Spinal cord (tissue), 10 donors: ENCODE results near the gene AKT1. TPM values are rescaled to one million over a fixed set of nuclear protein-coding genes. Genes with fewer than 3 reads are reported as not detected.

ENCODE experiments used
- DNase-seq, 6 donors: peaks; one replicate each; pipeline versions ENCODE4 v3.0.0 to v3.0.0-alpha.2; 2013 to 2015; ENCODE audit warnings: low spot score in 6 of 6, low read depth in 4 of 6
- H3K27ac ChIP-seq: one replicate; pipeline ENCODE4 v1.5.1; 2013; ENCODE audit warnings: low read depth, low read length, control low read depth
- H3K27me3 ChIP-seq: one replicate; pipeline ENCODE4 v1.6.1; 2013; ENCODE audit warnings: low read length; ENCODE audit not compliant: control insufficient read depth, insufficient read depth
- H3K36me3 ChIP-seq: one replicate; pipeline ENCODE4 v1.6.1; 2013; ENCODE audit warnings: low read length; ENCODE audit not compliant: control insufficient read depth, insufficient read depth
- H3K4me1 ChIP-seq: one replicate; pipeline ENCODE4 v1.6.1; 2013; ENCODE audit warnings: low read length; ENCODE audit not compliant: control insufficient read depth, insufficient read depth
- H3K4me3 ChIP-seq: one replicate; pipeline ENCODE4 v1.5.1; 2013; ENCODE audit warnings: low read depth, low read length, control low read depth
- H3K9me3 ChIP-seq: one replicate; pipeline ENCODE4 v1.6.1; 2013; ENCODE audit warnings: low read length; ENCODE audit not compliant: control insufficient read depth, insufficient read depth
- WGBS: methylation state at CpG from one replicate; pipeline ENCODE4 v1.1.5; 2013; ENCODE audit warnings: missing lambda C conversion rate; ENCODE audit not compliant: insufficient coverage; 5-methylcytosine and 5-hydroxymethylcytosine counted together
- polyA plus RNA-seq, 2 donors: library from polyadenylated mRNA; unstranded; fragments of 120-200 nt; gene quantifications; one replicate each; pipeline ENCODE4 v1.2.1, GENCODE V29; 2013; ENCODE audit not compliant: insufficient read length in 2 of 2
- total RNA-seq, 2 donors: library from RNA; depleted of rRNA in 1 of 2; stranded (reverse); fragments of 120-200 nt in 1 of 2; fragments of >200 nt in 1 of 2; gene quantifications; one replicate each; pipeline versions ENCODE4 v1.2.3 to v1.2.4, GENCODE V29; 2013 to 2014
- donor health status: healthy.

Gene AKT1
- total and polyA plus RNA-seq, 4 donors, result 60.3 to 174 (median 152) TPM

DNA sequence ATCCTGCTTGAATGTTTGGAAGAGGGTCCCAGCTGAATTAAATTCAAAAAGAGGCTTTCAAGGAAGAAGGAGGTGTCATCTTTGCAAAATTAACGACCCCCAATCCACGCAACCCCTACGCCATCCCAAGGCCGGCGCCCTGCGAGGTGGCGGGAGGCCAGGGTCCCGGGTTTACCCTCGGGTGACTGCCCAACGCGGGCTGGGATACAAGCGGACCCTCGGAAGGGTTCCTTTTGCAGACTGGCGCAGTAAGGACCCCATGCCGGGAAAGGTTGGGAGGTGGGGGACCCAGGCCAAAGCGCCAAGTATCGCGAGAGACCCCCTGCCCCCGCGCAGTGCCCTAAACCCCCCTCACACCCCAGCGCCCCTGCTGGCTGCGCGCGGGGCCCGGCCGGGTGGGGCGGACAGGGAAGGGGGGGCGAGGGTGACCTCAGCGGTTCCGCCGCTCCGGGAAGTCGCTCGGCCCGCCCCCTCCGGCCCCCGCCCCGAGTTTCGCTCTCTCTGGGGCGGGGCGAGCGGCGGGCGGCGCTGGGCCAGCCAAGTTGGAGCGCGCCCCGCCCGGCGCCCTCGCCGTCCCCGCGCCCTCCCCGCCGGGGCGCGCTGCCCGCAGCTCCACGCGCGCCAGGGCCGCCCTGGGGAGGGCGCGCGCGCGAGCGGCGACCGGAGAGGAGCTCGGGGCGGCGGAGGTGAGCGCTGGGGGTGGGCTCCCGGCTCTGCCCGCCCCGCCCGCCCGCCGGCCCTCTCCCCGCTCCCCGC, 4.6 kb upstream of the AKT1 start:
- Histone ChIP-seq H3K27ac (peak overlapping the region; percentile 84), H3K27me3 (peaks cover 20% of the 10 kb centered on the region), H3K36me3 (peaks cover 13% of the 10 kb centered on the region), H3K4me1 (peaks cover 29% of the 10 kb centered on the region), H3K4me3 (peak overlapping the region; percentile 41), H3K9me3 (no peaks in the 10 kb centered on the region)
- WGBS, result under 1% methylated on average over 63 of the region's 83 CpGs
- DNase-seq, result peak in 1 of 6 donors; percentile 80

DNA sequence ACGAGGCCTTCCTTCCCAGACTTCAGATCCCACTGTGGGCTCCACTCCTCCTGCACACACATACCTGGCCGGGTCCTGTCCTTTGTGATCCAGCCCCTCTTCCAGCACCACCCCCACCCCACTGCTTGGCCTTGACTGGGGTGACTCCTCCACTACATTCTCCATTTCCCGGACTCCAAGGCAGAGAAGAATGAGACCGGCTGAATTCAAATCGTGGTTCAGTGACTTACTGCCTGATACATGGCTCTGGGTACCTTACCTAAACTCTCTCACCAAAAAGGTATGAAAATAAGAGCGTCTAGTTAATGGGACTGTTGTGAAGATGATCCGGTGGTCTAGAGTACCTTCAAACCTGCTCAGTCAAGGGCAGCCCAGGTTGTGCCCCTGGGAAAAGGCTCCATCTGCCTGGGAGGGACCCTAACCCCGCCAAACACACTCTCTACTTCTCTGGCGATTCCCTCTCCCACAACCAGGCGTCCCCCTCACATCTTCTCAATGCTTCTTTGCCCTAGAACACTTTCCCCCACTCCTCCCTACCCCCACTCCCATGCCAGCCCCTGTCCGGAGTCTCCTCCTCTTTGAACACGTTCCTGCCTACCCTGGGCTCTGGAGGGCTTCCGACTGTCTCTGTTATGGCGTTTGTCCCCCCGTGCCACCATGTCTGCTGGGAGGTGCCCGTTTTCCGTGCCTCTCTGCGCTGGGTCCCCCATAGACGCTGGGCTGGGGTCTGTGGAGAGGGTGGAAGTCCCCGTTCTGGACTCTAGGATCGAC, 3.9 kb upstream of the AKT1 start:
- H3K4me1 ChIP-seq, result peaks cover 34% of the 10 kb centered on the region
- peak overlapping the region; percentile 84 for H3K27ac ChIP-seq
- H3K4me3 ChIP-seq, result peak overlapping the region; percentile 41
- H3K27me3 ChIP-seq, result peaks cover 20% of the 10 kb centered on the region
- DNase-seq, result peak in 2 of 6 donors; percentile 60 to 71
- WGBS, result 13% methylated on average over 15 of the region's 21 CpGs
- peaks cover 13% of the 10 kb centered on the region for H3K36me3 ChIP-seq
- no peaks in the 10 kb centered on the region for H3K9me3 ChIP-seq

DNA sequence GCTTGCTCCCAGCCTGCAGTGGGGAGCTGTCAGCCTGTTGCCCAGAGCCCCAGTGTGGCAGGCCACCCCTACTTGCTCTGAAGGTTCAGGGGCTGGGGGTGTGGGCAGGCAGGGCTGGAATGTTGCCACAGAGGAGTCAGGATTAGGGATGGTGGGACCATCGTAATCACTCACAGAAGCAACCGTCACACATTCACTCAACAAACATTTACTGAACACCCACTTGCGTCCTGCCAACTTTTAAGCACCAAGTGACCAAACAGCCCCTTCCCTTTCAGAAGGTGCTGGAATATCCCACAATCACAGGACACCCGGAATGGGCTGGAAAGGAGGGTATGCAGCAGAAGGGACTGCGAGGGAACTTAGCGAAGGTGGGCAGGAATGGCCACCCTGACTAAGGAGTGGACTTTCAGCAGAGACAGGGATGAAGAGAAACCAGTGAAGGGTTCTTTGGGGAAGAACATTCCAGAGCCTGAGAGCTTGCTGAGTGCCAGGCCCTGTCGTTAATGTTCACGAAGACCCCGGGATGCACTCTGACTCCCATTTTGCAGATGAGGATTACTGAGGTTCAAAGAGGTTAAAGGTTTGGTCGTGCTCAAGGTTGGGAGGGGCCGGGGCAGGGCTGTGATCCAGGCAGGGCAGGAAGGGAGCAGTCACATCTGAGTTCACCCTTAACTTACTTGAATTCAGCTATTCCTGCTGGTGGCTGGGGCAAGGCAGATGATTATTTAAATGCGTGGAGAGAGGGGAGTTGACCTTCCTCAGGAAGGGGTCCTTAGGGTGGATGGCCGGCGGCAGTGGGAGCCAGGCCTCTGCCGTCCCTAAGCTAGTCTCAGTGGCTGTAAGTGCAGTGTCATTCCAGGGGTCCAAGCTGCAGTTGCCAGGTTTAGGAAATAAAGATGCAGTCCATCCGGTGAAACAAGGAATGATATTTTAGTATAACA, 3.0 kb upstream of the AKT1 start:
- DNase-seq, result no peak
- peaks cover 19% of the 10 kb centered on the region for H3K36me3 ChIP-seq
- H3K9me3 ChIP-seq, result no peaks in the 10 kb centered on the region
- peaks cover 42% of the 10 kb centered on the region for H3K4me1 ChIP-seq
- no peak overlapping the region for H3K27ac ChIP-seq
- H3K27me3 ChIP-seq, result peaks cover 20% of the 10 kb centered on the region
- H3K4me3 ChIP-seq, result no peak overlapping the region
- 70% methylated on average over 12 of the region's 16 CpGs for WGBS

DNA sequence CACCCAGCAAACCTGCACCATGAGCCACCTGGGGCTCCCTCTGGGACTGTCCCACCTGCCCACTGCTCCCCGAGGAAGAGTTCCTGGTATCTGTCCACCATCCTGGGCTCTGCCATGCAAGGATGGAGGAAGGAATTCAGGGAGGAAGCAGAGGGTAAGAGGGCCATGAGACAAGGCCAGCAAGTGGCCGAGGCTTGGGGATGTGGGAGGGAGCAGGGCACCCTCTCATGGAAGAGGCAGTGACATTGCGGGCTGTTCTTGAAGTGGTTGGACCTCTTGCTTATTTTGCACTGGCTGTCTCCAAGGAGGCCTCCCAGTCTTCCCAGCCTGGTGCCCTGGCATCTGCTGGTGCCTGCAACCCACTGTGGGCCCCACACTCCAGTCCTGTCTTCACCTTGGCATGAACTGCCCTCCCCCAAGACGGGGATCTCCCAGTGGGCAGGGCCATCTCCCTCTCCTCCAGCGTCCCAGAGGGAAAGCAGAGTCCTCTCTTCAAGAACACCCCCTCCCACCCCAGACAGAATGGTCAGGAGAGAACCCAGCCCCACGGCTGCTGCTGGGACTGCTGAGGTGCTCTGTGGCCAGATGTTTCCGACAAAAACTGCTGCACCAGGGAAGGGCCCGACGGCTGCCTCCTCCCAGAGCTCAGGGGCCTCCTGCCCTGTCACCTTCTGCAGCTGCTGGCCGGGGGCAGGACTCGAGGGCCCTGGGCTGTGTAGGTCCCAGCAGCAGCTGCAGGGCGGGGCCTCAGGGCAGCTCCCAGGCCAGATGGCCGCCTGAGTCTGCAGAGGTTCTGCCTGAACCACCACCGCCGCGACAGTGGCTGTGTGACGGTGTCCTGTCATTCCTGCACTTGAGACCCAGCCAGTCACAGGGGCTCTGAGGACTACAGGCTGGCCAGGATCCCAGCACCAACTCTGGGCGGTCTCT, 1.8 kb upstream of the AKT1 start:
- Histone ChIP-seq H3K9me3 (no peaks in the 10 kb centered on the region), H3K27ac (no peak overlapping the region), H3K4me1 (peaks cover 54% of the 10 kb centered on the region), H3K36me3 (peaks cover 27% of the 10 kb centered on the region), H3K4me3 (no peak overlapping the region), H3K27me3 (peaks cover 19% of the 10 kb centered on the region)
- no peak for DNase-seq
- WGBS, result 34% methylated on average over 17 of the region's 18 CpGs

DNA sequence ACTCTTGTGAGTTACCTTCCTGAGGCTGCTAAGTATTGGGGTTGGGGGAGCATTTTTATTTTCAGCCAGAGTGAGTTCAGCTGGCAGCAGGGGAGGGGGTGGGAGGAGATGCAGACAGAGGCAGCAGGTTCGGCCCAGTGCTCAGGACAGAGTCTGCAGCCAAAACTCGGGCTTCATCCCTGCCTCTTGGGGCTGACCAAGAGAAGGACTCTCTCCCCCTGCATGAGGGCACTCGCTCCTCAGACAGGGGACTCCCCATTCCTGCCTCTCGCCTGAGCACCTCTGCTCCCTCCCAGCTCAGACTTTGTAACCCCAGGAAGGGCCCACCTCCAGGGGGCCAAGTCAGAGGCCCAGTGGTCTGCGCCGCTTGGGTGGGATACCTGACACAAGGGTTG, 1.1 kb upstream of the AKT1 start:
- WGBS, result 76% methylated on average over 6 of the region's 6 CpGs
- no peak for DNase-seq
- Histone ChIP-seq H3K4me3 (no peak overlapping the region), H3K36me3 (peaks cover 27% of the 10 kb centered on the region), H3K27me3 (peaks cover 12% of the 10 kb centered on the region), H3K4me1 (peaks cover 58% of the 10 kb centered on the region), H3K9me3 (no peaks in the 10 kb centered on the region), H3K27ac (no peak overlapping the region)

DNA sequence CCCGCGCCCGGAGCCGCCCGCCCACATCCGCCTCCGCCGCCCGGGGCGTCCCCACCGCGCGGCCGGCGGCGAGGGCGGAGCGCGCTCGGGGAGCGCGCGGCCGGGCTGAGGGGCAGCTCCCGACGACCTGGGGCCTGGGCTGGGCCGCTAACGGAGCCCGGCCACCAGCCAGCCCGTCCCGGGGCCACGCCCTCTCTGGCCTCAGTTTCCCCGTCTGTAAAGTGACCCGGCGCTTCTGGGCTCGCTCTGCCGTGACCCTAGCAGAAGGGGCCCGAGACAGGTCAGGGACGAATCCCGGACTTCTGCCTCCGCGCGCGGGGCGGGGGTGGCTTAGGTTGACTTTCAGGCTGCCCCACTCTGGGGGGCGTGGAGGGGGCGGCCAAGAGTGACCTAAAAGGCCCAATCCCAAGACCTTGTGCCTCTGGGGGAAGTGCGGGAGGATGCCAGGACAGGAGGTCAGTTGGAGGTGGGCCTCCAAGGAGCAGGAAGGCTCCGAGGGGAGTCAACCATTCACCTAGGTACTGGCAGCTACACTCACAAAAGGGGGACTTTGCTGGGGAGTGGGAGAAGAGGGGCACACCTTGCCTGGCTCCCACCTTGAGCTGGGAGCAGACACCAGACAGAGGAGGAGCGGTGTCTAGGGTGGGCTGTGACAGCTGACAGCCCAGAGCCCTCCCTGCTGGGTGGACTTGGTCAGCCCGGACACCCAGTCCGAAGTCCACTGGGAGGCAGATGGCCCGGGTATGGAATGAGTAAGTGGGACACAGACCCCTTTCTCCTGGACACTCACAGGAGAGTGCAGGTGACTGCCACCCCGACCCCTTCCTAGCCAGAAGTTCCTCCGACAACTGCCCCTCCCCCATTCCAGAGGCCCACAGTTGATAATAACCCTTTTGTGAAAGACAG, 486 bp upstream of the AKT1 start:
- peak overlapping the region; percentile 39 for H3K4me3 ChIP-seq
- no peak overlapping the region for H3K27ac ChIP-seq
- peak in 2 of 6 donors; percentile 68 to 73 for DNase-seq
- H3K27me3 ChIP-seq, result peaks cover 6% of the 10 kb centered on the region
- peaks cover 52% of the 10 kb centered on the region for H3K4me1 ChIP-seq
- WGBS, result 5% methylated on average over 50 of the region's 55 CpGs
- no peaks in the 10 kb centered on the region for H3K9me3 ChIP-seq
- peaks cover 31% of the 10 kb centered on the region for H3K36me3 ChIP-seq

DNA sequence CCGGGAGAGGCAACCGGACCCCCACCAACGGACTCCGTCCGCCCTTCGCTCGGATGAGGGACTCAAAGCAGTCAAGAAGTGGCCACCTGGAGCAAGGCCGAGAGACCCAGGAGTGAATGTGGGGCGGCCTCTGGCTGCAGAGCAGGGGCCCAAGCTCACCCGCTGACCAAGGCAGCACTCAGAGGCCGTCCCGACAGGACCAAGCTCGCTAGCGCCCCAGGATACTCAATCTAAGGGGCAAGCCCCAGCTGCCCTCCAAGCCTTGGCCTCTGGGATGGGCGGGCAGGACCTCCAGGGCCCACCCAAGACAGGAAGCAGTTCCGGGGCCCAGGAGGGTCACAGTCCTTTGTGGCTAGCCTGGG, 936 bp downstream of the AKT1 start:
- Histone ChIP-seq H3K4me3 (peak overlapping the region; percentile 59), H3K36me3 (peaks cover 45% of the 10 kb centered on the region), H3K4me1 (peaks cover 46% of the 10 kb centered on the region), H3K27ac (peak overlapping the region; percentile 35), H3K27me3 (peaks cover 2% of the 10 kb centered on the region), H3K9me3 (no peaks in the 10 kb centered on the region)
- 3% methylated on average over 16 of the region's 16 CpGs for WGBS
- DNase-seq, result peak in 1 of 6 donors; percentile 46

DNA sequence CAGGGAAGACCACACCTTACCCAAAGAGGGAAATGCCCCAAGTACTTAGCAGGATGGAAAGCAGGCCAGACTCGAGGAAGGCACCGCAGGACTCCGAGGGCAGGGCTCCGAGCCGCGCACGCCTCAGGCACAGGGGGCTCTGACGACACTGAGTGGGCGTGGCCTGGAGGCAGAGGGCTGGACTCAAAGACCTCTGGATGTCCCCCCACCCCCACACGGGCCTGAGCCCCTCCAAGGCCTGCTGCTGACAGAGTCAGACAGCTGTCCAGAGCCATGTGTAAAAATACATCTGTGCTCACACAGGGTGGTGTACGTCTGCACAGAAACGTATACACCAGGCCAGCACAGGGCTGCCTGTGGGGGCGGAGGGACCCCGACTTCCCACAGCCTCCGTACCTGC, 1.4 kb downstream of the AKT1 start:
- H3K4me1 ChIP-seq, result peaks cover 46% of the 10 kb centered on the region

More for the DNA sequence above, 1.4 kb downstream of the AKT1 start:
- peak in 2 of 6 donors; percentile 52 to 61 for DNase-seq
- Histone ChIP-seq H3K4me3 (peak overlapping the region; percentile 59), H3K27me3 (peaks cover 2% of the 10 kb centered on the region), H3K9me3 (no peaks in the 10 kb centered on the region), H3K36me3 (peaks cover 50% of the 10 kb centered on the region), H3K27ac (peak overlapping the region; percentile 35)
- WGBS, result 10% methylated on average over 12 of the region's 15 CpGs
